Hepatocyte (in vitro differentiated cells): ENCODE data around the gene TTN.

Experiments
- EZH2 ChIP-seq: fragments of 200-600 bp; sonication (generic); IDR thresholded peaks from 2 replicates; pipeline ENCODE4 v1.6.1; 2016; ENCODE audit warnings: antibody characterized with exemption, mild to moderate bottlenecking, borderline replicate concordance
- TF ChIP-seq, protein P1 (sequence below): fragments of 200-600 bp; sonication (generic); IDR thresholded peaks from 2 replicates; pipeline ENCODE4 v1.5.1; 2016; ENCODE audit warnings: antibody characterized with exemption, mild to moderate bottlenecking; ENCODE audit not compliant: poor library complexity

DNA sequence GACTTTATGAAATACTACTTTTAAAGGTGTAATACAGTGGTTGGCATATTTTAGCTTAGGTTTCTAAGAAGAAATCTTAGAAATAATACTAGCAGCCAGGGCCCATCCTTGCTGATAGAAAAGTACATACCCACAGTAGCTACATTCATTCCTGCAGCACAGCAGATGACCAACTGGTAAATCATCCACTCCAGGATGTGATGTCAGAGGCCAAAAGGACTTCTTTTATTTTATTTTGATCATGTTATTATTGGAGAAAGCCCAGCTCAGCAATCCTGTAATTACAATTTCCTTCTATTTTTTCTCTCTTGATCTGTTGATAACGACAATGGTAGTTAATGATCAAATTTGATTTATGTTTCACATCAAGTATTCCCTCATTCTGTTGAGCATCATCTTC, 18.0 kb upstream of the TTN start:
- TF ChIP-seq EZH2 = no peak
- TF ChIP-seq, protein P1, sequence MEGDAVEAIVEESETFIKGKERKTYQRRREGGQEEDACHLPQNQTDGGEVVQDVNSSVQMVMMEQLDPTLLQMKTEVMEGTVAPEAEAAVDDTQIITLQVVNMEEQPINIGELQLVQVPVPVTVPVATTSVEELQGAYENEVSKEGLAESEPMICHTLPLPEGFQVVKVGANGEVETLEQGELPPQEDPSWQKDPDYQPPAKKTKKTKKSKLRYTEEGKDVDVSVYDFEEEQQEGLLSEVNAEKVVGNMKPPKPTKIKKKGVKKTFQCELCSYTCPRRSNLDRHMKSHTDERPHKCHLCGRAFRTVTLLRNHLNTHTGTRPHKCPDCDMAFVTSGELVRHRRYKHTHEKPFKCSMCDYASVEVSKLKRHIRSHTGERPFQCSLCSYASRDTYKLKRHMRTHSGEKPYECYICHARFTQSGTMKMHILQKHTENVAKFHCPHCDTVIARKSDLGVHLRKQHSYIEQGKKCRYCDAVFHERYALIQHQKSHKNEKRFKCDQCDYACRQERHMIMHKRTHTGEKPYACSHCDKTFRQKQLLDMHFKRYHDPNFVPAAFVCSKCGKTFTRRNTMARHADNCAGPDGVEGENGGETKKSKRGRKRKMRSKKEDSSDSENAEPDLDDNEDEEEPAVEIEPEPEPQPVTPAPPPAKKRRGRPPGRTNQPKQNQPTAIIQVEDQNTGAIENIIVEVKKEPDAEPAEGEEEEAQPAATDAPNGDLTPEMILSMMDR = no peak
